NT2/D1 (cell line): ENCODE results near the gene MRTFB.

Experiments
- YY1 ChIP-seq: IDR thresholded peaks from 2 replicates; pipeline ENCODE4 v1.6.1; 2011; ENCODE audit not compliant: insufficient read length, insufficient read depth
- ZNF274 ChIP-seq: IDR thresholded peaks from 2 replicates; pipeline ENCODE4 v1.6.1; 2011; ENCODE audit warnings: mild to moderate bottlenecking, low read depth, low read length

- TF ChIP-seq ZNF274: no peak
- TF ChIP-seq YY1: no peak
These were observed 26.3 kb downstream of the MRTFB start for GRCh38 chr16:14097182-14097959.
